ENCODE results near the gene OR10J4.

GRCh38 chr1:159430985-159431384, 1.0 kb upstream of the OR10J4 start:
- TF ChIP-seq CTCF (conservative IDR thresholded peaks at IDR 0.05 in 1 of 2, IDR thresholded peaks at IDR 0.05 in 1 of 2; ENCODE audit: extremely low read depth in 1 of 2, insufficient read depth in 1 of 2, low read depth in 1 of 2, low read length in 2 of 2) (no peak), EZH2 (IDR thresholded peaks at IDR 0.05; ENCODE audit: borderline replicate concordance, low read length) (no peak)
